Right atrium auricular region (tissue), 2 donors: ENCODE measurements around the gene HCFC1. TPM values are rescaled to one million over a fixed set of nuclear protein-coding genes. Genes with fewer than 3 reads are reported as not detected.

Source experiments
- DNase-seq: peaks from one replicate; pipeline ENCODE4 v3.0.0-alpha.2; 2019; ENCODE audit warnings: low spot score
- H3K27ac ChIP-seq, 2 donors: fragments of 200-600 bp; sonication (generic); 1 replicate in 1 of 2; 2 replicates in 1 of 2; pipeline ENCODE4 v1.5.1; 2016 to 2019
- H3K27me3 ChIP-seq, 2 donors: fragments of 200-600 bp; sonication (generic); one replicate each; pipeline versions ENCODE4 v1.5.1 to v1.6.0; 2017 to 2019
- H3K36me3 ChIP-seq: fragments of 200-600 bp; sonication (generic); one replicate; pipeline ENCODE4 v1.5.1; 2016
- H3K4me1 ChIP-seq, 2 donors: fragments of 200-600 bp; sonication (generic); one replicate each; pipeline versions ENCODE4 v1.5.1 to v1.6.0; 2017 to 2019
- H3K4me3 ChIP-seq, 2 donors: fragments of 200-600 bp; sonication (generic); 1 replicate in 1 of 2; 2 replicates in 1 of 2; pipeline ENCODE4 v1.5.1; 2017 to 2019; ENCODE audit warnings: mild to moderate bottlenecking in 1 of 2, moderate library complexity in 1 of 2
- H3K9me3 ChIP-seq, 2 donors: fragments of 200-600 bp; sonication (generic); one replicate each; pipeline ENCODE4 v1.5.1; 2019
- CTCF ChIP-seq, 2 donors: fragments of 200-600 bp; sonication (generic); IDR thresholded peaks; one replicate each; pipeline ENCODE4 v1.5.1; 2019; ENCODE audit warnings: antibody characterized with exemption in 2 of 2
- total RNA-seq, 2 donors: library from RNA; depleted of rRNA; stranded (reverse); fragments of >200 nt; gene quantifications; one replicate each; pipeline ENCODE4 v1.1.0, GENCODE V29; 2016

HCFC1 gene
- total RNA-seq, 2 donors from 2014 or later, result 40.8 to 54.7 TPM

- Histone ChIP-seq H3K27me3 (no peaks in the 10 kb centered on the region), H3K4me3 (no peak overlapping the region)
- no peak for TF ChIP-seq CTCF (IDR thresholded peaks at IDR 0.05)
These were observed 18.5 kb upstream of the HCFC1 start for GRCh38 chrX:153989973-153990655.

DNA sequence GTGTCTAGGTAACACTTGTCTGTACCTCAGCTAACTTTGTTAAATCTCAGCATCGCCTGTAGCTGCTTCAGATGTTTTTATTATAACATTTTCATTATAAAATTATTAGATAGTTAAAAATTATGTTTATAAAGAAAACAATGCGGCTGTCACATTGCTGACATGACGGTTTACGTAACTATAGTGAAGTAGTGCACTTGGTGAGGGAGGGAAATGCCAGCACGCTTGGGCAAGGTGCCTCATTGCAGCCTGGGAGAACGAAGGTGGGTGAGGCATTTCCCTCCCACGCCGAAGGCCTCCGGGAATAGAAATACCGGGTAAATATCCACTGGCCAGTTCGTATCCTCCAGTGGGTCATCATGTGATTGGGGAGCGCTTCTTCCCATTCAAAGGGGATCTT is 16.9 kb upstream of the HCFC1 start:
- no peaks in the 10 kb centered on the region for H3K4me1 ChIP-seq
- no peaks in the 10 kb centered on the region for H3K36me3 ChIP-seq
- no peaks in the 10 kb centered on the region for H3K27me3 ChIP-seq
- no peak overlapping the region for H3K4me3 ChIP-seq
- no peak for DNase-seq
- TF ChIP-seq CTCF (IDR thresholded peaks at IDR 0.05), result no peak
- H3K27ac ChIP-seq, result no peak overlapping the region
- no peaks in the 10 kb centered on the region for H3K9me3 ChIP-seq

More at GRCh38 chrX:153989973-153990655, 18.5 kb upstream of the HCFC1 start:
- Histone ChIP-seq H3K36me3 (no peaks in the 10 kb centered on the region), H3K27ac (no peak overlapping the region), H3K9me3 (no peaks in the 10 kb centered on the region), H3K4me1 (no peaks in the 10 kb centered on the region)
- DNase-seq, result no peak

- no peaks in the 10 kb centered on the region for H3K36me3 ChIP-seq
- no peak overlapping the region for H3K4me3 ChIP-seq
- H3K27ac ChIP-seq, result no peak overlapping the region
- no peak for TF ChIP-seq CTCF (IDR thresholded peaks at IDR 0.05)
- DNase-seq, result no peak
- no peaks in the 10 kb centered on the region for H3K27me3 ChIP-seq
- no peaks in the 10 kb centered on the region for H3K4me1 ChIP-seq
- no peaks in the 10 kb centered on the region for H3K9me3 ChIP-seq
These were observed 12.9 kb upstream of the HCFC1 start for GRCh38 chrX:153984351-153985178.

- H3K9me3 ChIP-seq, result no peaks in the 10 kb centered on the region
- no peak for TF ChIP-seq CTCF (IDR thresholded peaks at IDR 0.05)
- no peak for DNase-seq
- H3K4me3 ChIP-seq, result no peak overlapping the region
- H3K36me3 ChIP-seq, result no peaks in the 10 kb centered on the region
- H3K27ac ChIP-seq, result no peak overlapping the region
- H3K27me3 ChIP-seq, result no peaks in the 10 kb centered on the region
- H3K4me1 ChIP-seq, result no peaks in the 10 kb centered on the region
These were observed 11.7 kb upstream of the HCFC1 start for GRCh38 chrX:153983321-153983801.

- Histone ChIP-seq H3K4me3 (no peak overlapping the region), H3K27ac (no peak overlapping the region), H3K36me3 (no peaks in the 10 kb centered on the region), H3K4me1 (no peaks in the 10 kb centered on the region), H3K9me3 (no peaks in the 10 kb centered on the region), H3K27me3 (no peaks in the 10 kb centered on the region)
- no peak for TF ChIP-seq CTCF (IDR thresholded peaks at IDR 0.05)
- no peak for DNase-seq
These were observed 10.3 kb upstream of the HCFC1 start for GRCh38 chrX:153981771-153982533.
